OCI-LY7 (cell line): ENCODE data around the gene MACROD1. TPM values are rescaled to one million over a fixed set of nuclear protein-coding genes. Genes with fewer than 3 reads are reported as not detected.

ENCODE experiments used
- BruUV-seq: library from RNA; stranded (reverse); fragments of 400-500 nt; replicated peaks from 2 replicates; lab custom pipeline; 2021; lab: Mats Ljungman, UMichigan
- CTCF ChIA-PET: fragments of 300-600 bp; sonication (Branson Sonifier 250); formaldehyde crosslinking; loops from one replicate; lab custom pipeline; 2022; ENCODE audit warnings: antibody characterized with exemption; ENCODE audit not compliant: unreplicated experiment; lab: Charles Lee
- POLR2A ChIA-PET: fragments of 300-600 bp; sonication (Branson Sonifier 250); formaldehyde crosslinking; loops from one replicate; lab custom pipeline; 2022; ENCODE audit warnings: antibody characterized with exemption; lab: Charles Lee
- DNase-seq: peaks from one replicate; pipeline ENCODE4 v3.0.0-alpha.2; 2015; ENCODE audit warnings: low spot score
- H2AFZ ChIP-seq: fragments of 200-600 bp; sonication (generic), shearing (Covaris generic); 2 replicates; pipeline ENCODE4 v1.6.1; 2014; ENCODE audit warnings: mild to moderate bottlenecking, antibody characterized with exemption, low read length, moderate library complexity
- H3K27ac ChIP-seq: fragments of 200-600 bp; sonication (generic); 2 replicates; pipeline ENCODE4 v1.5.1; 2014; ENCODE audit warnings: mixed run types, low read depth, mild to moderate bottlenecking, moderate library complexity, low read length, inconsistent platforms; ENCODE audit not compliant: poor library complexity, severe bottlenecking
- H3K36me3 ChIP-seq: fragments of 200-600 bp; sonication (generic); 2 replicates; pipeline ENCODE4 v1.6.1; 2014; ENCODE audit warnings: mild to moderate bottlenecking, antibody characterized with exemption, low read length, moderate library complexity, mixed read lengths; ENCODE audit not compliant: insufficient read depth
- H3K4me1 ChIP-seq: fragments of 200-600 bp; sonication (generic); 2 replicates; pipeline ENCODE4 v1.5.1; 2014; ENCODE audit warnings: mild to moderate bottlenecking, low read length; ENCODE audit not compliant: insufficient read depth, poor library complexity, severe bottlenecking
- H3K4me2 ChIP-seq: fragments of 200-600 bp; sonication (generic); 2 replicates; pipeline ENCODE4 v1.6.1; 2014; ENCODE audit warnings: mild to moderate bottlenecking, low read length
- H3K4me3 ChIP-seq: fragments of 200-600 bp; sonication (generic); 2 replicates; pipeline ENCODE4 v1.5.1; 2014; ENCODE audit warnings: mild to moderate bottlenecking, low read depth, low read length; ENCODE audit not compliant: poor library complexity, severe bottlenecking
- H3K79me2 ChIP-seq: fragments of 200-600 bp; sonication (generic); 2 replicates; pipeline ENCODE4 v1.6.1; 2016; ENCODE audit warnings: low read depth, mild to moderate bottlenecking, low read length, moderate library complexity, mixed read lengths; ENCODE audit not compliant: insufficient read depth
- H3K9me2 ChIP-seq: fragments of 200-600 bp; sonication (generic); 2 replicates; pipeline ENCODE4 v1.6.1; 2016; ENCODE audit warnings: mild to moderate bottlenecking, low read length, mixed read lengths; ENCODE audit not compliant: insufficient read depth
- H3K9me3 ChIP-seq: fragments of 200-600 bp; sonication (generic); 2 replicates; pipeline ENCODE4 v1.6.1; 2014; ENCODE audit warnings: mild to moderate bottlenecking, mixed run types, low read length, mixed read lengths
- H4K20me1 ChIP-seq: fragments of 200-600 bp; sonication (generic); 2 replicates; pipeline ENCODE4 v1.6.1; 2014; ENCODE audit warnings: mild to moderate bottlenecking, antibody characterized with exemption, low read length, moderate library complexity, mixed read lengths; ENCODE audit not compliant: insufficient read depth
- CTCF ChIP-seq: fragments of 200-600 bp; sonication (generic); conservative IDR thresholded peaks from 2 replicates; pipeline ENCODE4 v1.5.1; 2014; ENCODE audit warnings: mild to moderate bottlenecking, antibody characterized with exemption, low read length, moderate library complexity, mixed read lengths
- EZH2phosphoT487 ChIP-seq: fragments of 200-600 bp; sonication (generic); IDR thresholded peaks from 2 replicates; pipeline ENCODE4 v1.6.1; 2018; ENCODE audit warnings: low read depth, borderline replicate concordance, mild to moderate bottlenecking, mixed run types, antibody characterized with exemption, low read length, moderate library complexity, mixed read lengths
- intact Hi-C: fragments of 100-400 bp; cut with micrococcal nuclease; formaldehyde crosslinking; loops from one replicate; pipeline ENCODE4 v1.10.0; 2022; ENCODE audit not compliant: unreplicated experiment
- total RNA-seq, 2 experiments: library from RNA; depleted of rRNA in 1 of 2; stranded (reverse); fragments of >200 nt in 1 of 2; shearing (Covaris generic) in 1 of 2; gene quantifications; 2 replicates each; pipeline ENCODE4 v1.2.3, GENCODE V29; 2014 to 2022

Gene MACROD1
- total RNA-seq, 2 experiments from 2014 or later = 14.7 to 25.4 TPM

DNA sequence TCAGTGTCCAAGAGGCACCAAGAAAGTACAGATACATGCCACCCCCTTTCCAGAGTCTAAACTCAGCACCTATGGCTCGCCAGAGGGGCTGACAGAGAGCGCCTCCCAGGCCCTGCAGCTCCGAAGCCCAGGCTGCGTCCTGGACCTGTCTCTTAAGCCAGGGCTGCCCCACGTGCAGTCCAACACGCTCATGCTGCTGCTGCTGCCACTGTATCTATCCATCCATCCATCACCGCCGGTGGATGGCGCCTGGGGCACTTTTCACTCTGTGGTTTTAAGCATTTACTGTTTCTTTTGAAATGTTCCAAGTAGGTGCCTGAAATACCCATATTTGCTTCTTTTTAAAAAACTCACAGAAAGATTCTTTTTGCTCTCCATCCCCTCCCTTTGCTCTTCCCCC is 41.8 kb downstream of the MACROD1 start:
- no peak for DNase-seq
- no peak overlapping the region for H3K4me2 ChIP-seq
- no peaks in the 10 kb centered on the region for H3K4me1 ChIP-seq
- H3K36me3 ChIP-seq = no peaks in the 10 kb centered on the region
- H4K20me1 ChIP-seq = no peaks in the 10 kb centered on the region
- no peak overlapping the region for H2AFZ ChIP-seq
- ChIA-PET POLR2A (no interaction called here), CTCF (no interaction called here)
- no peak overlapping the region for H3K4me3 ChIP-seq
- intact Hi-C loops = no loop called here
- no peak overlapping the region for H3K27ac ChIP-seq
- no peaks in the 10 kb centered on the region for H3K9me2 ChIP-seq
- BruUV-seq = no TSS peak
- no peaks in the 10 kb centered on the region for H3K9me3 ChIP-seq
- TF ChIP-seq CTCF (no peak), EZH2phosphoT487 (no peak)
- no peaks in the 10 kb centered on the region for H3K79me2 ChIP-seq

GRCh38 chr11:64123679-64124078 is 42.2 kb downstream of the MACROD1 start:
- no peak overlapping the region for H2AFZ ChIP-seq

More at GRCh38 chr11:64123679-64124078, 42.2 kb downstream of the MACROD1 start:
- BruUV-seq = no TSS peak
- no peaks in the 10 kb centered on the region for H3K79me2 ChIP-seq
- no peaks in the 10 kb centered on the region for H3K4me1 ChIP-seq
- no peaks in the 10 kb centered on the region for H3K36me3 ChIP-seq
- POLR2A ChIA-PET = no interaction called here
- H3K4me2 ChIP-seq = no peak overlapping the region
- no peaks in the 10 kb centered on the region for H3K9me3 ChIP-seq
- TF ChIP-seq EZH2phosphoT487 (no peak), CTCF (no peak)
- CTCF ChIA-PET = no interaction called here
- no peak overlapping the region for H3K27ac ChIP-seq
- H4K20me1 ChIP-seq = no peaks in the 10 kb centered on the region
- intact Hi-C loops = no loop called here
- no peak overlapping the region for H3K4me3 ChIP-seq
- no peaks in the 10 kb centered on the region for H3K9me2 ChIP-seq
- no peak for DNase-seq
